ENCODE data around the gene RORC.

The RORC gene

GRCh38 chr1:151838222-151839081 lies 6.8 kb upstream of the RORC start:
- H3K4me3 ChIP-seq (ENCODE audit: low read depth, low read length), result no peak overlapping the region
- TF ChIP-seq, protein P1, sequence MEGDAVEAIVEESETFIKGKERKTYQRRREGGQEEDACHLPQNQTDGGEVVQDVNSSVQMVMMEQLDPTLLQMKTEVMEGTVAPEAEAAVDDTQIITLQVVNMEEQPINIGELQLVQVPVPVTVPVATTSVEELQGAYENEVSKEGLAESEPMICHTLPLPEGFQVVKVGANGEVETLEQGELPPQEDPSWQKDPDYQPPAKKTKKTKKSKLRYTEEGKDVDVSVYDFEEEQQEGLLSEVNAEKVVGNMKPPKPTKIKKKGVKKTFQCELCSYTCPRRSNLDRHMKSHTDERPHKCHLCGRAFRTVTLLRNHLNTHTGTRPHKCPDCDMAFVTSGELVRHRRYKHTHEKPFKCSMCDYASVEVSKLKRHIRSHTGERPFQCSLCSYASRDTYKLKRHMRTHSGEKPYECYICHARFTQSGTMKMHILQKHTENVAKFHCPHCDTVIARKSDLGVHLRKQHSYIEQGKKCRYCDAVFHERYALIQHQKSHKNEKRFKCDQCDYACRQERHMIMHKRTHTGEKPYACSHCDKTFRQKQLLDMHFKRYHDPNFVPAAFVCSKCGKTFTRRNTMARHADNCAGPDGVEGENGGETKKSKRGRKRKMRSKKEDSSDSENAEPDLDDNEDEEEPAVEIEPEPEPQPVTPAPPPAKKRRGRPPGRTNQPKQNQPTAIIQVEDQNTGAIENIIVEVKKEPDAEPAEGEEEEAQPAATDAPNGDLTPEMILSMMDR (IDR thresholded peaks at IDR 0.05; ENCODE audit: low read depth, low read length), result no peak

- TF ChIP-seq, protein P1 (IDR thresholded peaks at IDR 0.05; ENCODE audit: low read depth, low read length), result no peak
- no peak overlapping the region for H3K4me3 ChIP-seq (ENCODE audit: low read depth, low read length)
Measured at GRCh38 chr1:151837884-151838221, 6.3 kb upstream of the RORC start.

- H3K4me3 ChIP-seq (ENCODE audit: low read depth, low read length), result no peak overlapping the region
- TF ChIP-seq, protein P1 (IDR thresholded peaks at IDR 0.05; ENCODE audit: low read depth, low read length), result no peak
Measured at GRCh38 chr1:151837197-151837596, 5.6 kb upstream of the RORC start.

DNA sequence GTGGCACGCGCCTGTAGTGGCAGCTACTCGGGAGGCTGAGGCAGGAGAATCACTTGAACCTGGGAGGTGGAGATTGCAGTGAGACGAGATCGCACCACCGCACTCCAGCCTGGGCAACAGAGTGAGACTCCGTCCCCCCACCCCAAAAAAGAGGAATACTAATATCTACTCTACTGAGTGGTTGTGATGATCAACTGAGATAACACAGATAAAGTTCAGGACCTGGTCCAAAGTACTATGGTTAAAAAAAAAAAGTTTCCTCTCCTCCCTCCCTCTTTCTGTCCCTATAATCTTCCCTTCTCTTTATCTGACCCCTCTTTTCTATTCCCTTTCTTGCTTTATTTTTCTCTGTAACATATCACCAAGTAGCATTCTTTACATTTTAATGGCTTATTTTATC lies 4.0 kb upstream of the RORC start:
- TF ChIP-seq, protein P1 (IDR thresholded peaks at IDR 0.05; ENCODE audit: low read depth, low read length), result no peak

GRCh38 chr1:151834239-151834638 lies 2.6 kb upstream of the RORC start:
- TF ChIP-seq, protein P1 (IDR thresholded peaks at IDR 0.05; ENCODE audit: low read depth, low read length), result no peak
- no peak overlapping the region for H3K4me3 ChIP-seq (ENCODE audit: low read depth, low read length)

More for the DNA sequence above, 4.0 kb upstream of the RORC start:
- no peak overlapping the region for H3K4me3 ChIP-seq (ENCODE audit: low read depth, low read length)

DNA sequence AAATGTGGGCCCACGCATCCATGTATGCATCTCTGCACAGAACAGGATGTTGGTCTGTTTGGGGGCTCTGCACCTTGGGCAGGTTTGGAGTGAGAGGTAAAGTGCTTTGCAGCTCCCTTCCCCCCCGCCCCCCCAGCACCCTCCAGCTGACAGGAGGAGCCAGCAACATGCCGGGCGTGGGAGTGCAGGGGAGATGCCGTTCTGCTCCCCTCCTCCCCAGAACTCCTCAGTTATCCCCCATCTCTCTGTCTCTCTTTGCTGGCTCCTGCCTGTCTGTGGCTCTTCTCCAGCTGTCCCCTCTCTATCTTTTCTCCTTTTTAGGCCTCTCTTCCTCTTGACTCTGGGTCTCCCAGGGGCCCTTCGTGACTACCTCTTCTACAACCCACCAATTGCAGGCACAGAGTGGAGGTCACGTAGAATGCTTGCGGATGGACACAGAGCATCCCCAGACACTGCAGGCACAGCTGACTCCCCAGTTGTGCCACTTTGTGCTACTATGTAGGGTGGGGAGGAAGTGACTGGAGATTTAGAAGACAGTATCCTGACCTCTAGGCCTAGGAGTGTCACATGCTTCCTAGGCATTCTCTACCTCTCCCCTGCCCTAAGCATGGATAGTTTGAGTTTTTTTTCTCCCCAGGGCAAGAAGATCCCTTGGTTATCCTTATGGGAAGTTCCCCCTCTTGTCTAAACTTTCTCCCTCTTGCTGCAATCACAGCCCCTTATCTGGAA lies 1.7 kb upstream of the RORC start:
- no peak overlapping the region for H3K4me3 ChIP-seq (ENCODE audit: low read depth, low read length)
- TF ChIP-seq, protein P1 (IDR thresholded peaks at IDR 0.05; ENCODE audit: low read depth, low read length), result no peak
